Liver (tissue), 9 donors: Measurements from ENCODE around the gene SIGLEC14. TPM values are rescaled to one million over a fixed set of nuclear protein-coding genes. Genes with fewer than 3 reads are reported as not detected.

Experiments
- DNase-seq: peaks from one replicate; pipeline ENCODE4 v3.0.0-alpha.2; 2017; ENCODE audit warnings: low spot score
- H3K27ac ChIP-seq, 2 donors: one replicate each; pipeline ENCODE4 v1.7.0; 2013; ENCODE audit warnings: inconsistent platforms in 2 of 2, low read length in 2 of 2, control low read depth in 1 of 2, low read depth in 1 of 2, mild to moderate bottlenecking in 1 of 2
- H3K27me3 ChIP-seq, 4 donors: one replicate each; pipeline versions ENCODE4 v1.6.1 to v1.7.0; 2013; ENCODE audit warnings: low read length in 3 of 4, inconsistent platforms in 1 of 4, mild to moderate bottlenecking in 1 of 4, moderate library complexity in 1 of 4; ENCODE audit not compliant: control insufficient read depth in 4 of 4, insufficient read depth in 4 of 4
- H3K36me3 ChIP-seq, 4 donors: one replicate each; pipeline versions ENCODE4 v1.6.1 to v1.7.0; 2013; ENCODE audit warnings: low read length in 3 of 4, mild to moderate bottlenecking in 3 of 4, low read depth in 1 of 4, moderate library complexity in 1 of 4; ENCODE audit not compliant: control insufficient read depth in 4 of 4, insufficient read depth in 3 of 4
- H3K4me1 ChIP-seq, 4 donors: one replicate each; pipeline versions ENCODE4 v1.6.1 to v1.7.0; 2013; ENCODE audit warnings: low read length in 3 of 4, mild to moderate bottlenecking in 3 of 4, moderate library complexity in 1 of 4; ENCODE audit not compliant: control insufficient read depth in 4 of 4, insufficient read depth in 4 of 4
- H3K4me3 ChIP-seq, 3 donors: one replicate each; pipeline versions ENCODE4 v1.6.1 to v1.7.0; 2013; ENCODE audit warnings: low read length in 3 of 3, control low read depth in 1 of 3, low read depth in 1 of 3, mild to moderate bottlenecking in 1 of 3
- H3K9ac ChIP-seq, 2 donors: one replicate each; pipeline ENCODE4 v1.7.0; 2013; ENCODE audit warnings: low read length in 2 of 2, mild to moderate bottlenecking in 2 of 2, moderate library complexity in 2 of 2, control low read depth in 1 of 2, low read depth in 1 of 2
- H3K9me3 ChIP-seq, 4 donors: one replicate each; pipeline versions ENCODE4 v1.6.1 to v1.7.0; 2013; ENCODE audit warnings: low read length in 3 of 4; ENCODE audit not compliant: control insufficient read depth in 4 of 4
- ATF3 ChIP-seq: IDR thresholded peaks from 2 replicates; pipeline ENCODE4 v1.6.1; 2016; ENCODE audit warnings: antibody characterized with exemption
- CTCF ChIP-seq: fragments of 150-350 bp; IDR thresholded peaks from 2 replicates; pipeline ENCODE4 v1.5.1; 2017; ENCODE audit warnings: improper control_type of control experiment, low read depth, low read length; ENCODE audit not compliant: missing input control
- EGR1 ChIP-seq, 2 donors: IDR thresholded peaks; 2 replicates each; pipeline ENCODE4 v1.6.1; 2016 to 2018; ENCODE audit warnings: antibody characterized with exemption in 2 of 2, low read depth in 2 of 2
- FOXA1 ChIP-seq: IDR thresholded peaks from 2 replicates; pipeline ENCODE4 v1.6.1; 2016; ENCODE audit warnings: antibody characterized with exemption
- FOXA2 ChIP-seq: IDR thresholded peaks from 2 replicates; pipeline ENCODE4 v1.6.1; 2016; ENCODE audit warnings: antibody characterized with exemption
- GABPA ChIP-seq, 2 donors: IDR thresholded peaks in 1 of 2; conservative IDR thresholded peaks in 1 of 2; 2 replicates each; pipeline ENCODE4 v1.6.1; 2016; ENCODE audit warnings: antibody characterized with exemption in 2 of 2, mild to moderate bottlenecking in 1 of 2, moderate library complexity in 1 of 2
- HNF4A ChIP-seq, 2 donors: conservative IDR thresholded peaks; 2 replicates each; pipeline ENCODE4 v1.6.1; 2016; ENCODE audit warnings: antibody characterized with exemption in 2 of 2, mild to moderate bottlenecking in 2 of 2
- HNF4G ChIP-seq: IDR thresholded peaks from 2 replicates; pipeline ENCODE4 v1.6.1; 2016; ENCODE audit warnings: antibody characterized with exemption
- JUND ChIP-seq, 2 donors: IDR thresholded peaks; 2 replicates each; pipeline ENCODE4 v1.6.1; 2016; ENCODE audit warnings: antibody characterized with exemption in 2 of 2
- MAX ChIP-seq: IDR thresholded peaks from 2 replicates; pipeline ENCODE4 v1.6.1; 2016; ENCODE audit warnings: antibody characterized with exemption
- REST ChIP-seq: IDR thresholded peaks from 2 replicates; pipeline ENCODE4 v1.6.1; 2016; ENCODE audit warnings: antibody characterized with exemption, mild to moderate bottlenecking
- RXRA ChIP-seq, 2 donors: IDR thresholded peaks; 2 replicates each; pipeline ENCODE4 v1.6.1; 2017 to 2018; ENCODE audit warnings: antibody characterized with exemption in 2 of 2, mild to moderate bottlenecking in 1 of 2
- SP1 ChIP-seq: IDR thresholded peaks from 2 replicates; pipeline ENCODE4 v1.6.1; 2018; ENCODE audit warnings: antibody characterized with exemption, mild to moderate bottlenecking
- TAF1 ChIP-seq: conservative IDR thresholded peaks from 2 replicates; pipeline ENCODE4 v1.6.1; 2016; ENCODE audit warnings: antibody characterized with exemption, mild to moderate bottlenecking
- YY1 ChIP-seq: IDR thresholded peaks from 2 replicates; pipeline ENCODE4 v1.6.1; 2016; ENCODE audit warnings: antibody characterized with exemption, mild to moderate bottlenecking
- ZBTB33 ChIP-seq: IDR thresholded peaks from 2 replicates; pipeline ENCODE4 v1.6.1; 2016; ENCODE audit warnings: antibody characterized with exemption
- WGBS: extraction: QIAGEN DNeasy Blood & Tissue Kit; methylation state at CpG from one replicate; pipeline ENCODE4 v1.1.7; 2013; 5-methylcytosine and 5-hydroxymethylcytosine counted together
- polyA plus RNA-seq, 2 donors: library from polyadenylated mRNA; stranded (reverse) in 1 of 2; unstranded in 1 of 2; fragments of 200-250 nt in 1 of 2; fragments of >200 nt in 1 of 2; fragmentation: Nextera tagmentation in 1 of 2; extraction: Ambion mirVana in 1 of 2; gene quantifications; one replicate each; pipeline versions ENCODE4 v1.2.1 to v1.2.3, GENCODE V29; 2013 to 2015
- total RNA-seq, 2 donors: library from RNA; depleted of rRNA; stranded (reverse); fragments of >200 nt; gene quantifications; one replicate each; pipeline ENCODE4 v1.2.3, GENCODE V29; 2014
- donor health status: healthy.
- donor health status: healthy.
- donor health status: healthy.
- donor health status: healthy.
- donor health status: healthy.

The SIGLEC14 gene
- total and polyA plus RNA-seq, 4 donors: 1.7 to 6.9 (median 3.2) TPM; not detected in 1

GRCh38 chr19:51593969-51594773, 52.5 kb downstream of the SIGLEC14 start:
- WGBS: under 1% methylated on average over 61 of the region's 61 CpGs
- Histone ChIP-seq H3K27me3 (no peaks in the 10 kb centered on the region), H3K9me3 (peaks cover 0 to 7% (median 4%) of the 10 kb centered on the region in 4 donors), H3K4me3 (peak overlapping the region; percentile 59 to 86 (median 71)), H3K36me3 (no peaks in the 10 kb centered on the region), H3K27ac (no peak overlapping the region), H3K9ac (no peak overlapping the region), H3K4me1 (peaks cover 0 to 17% (median 13%) of the 10 kb centered on the region in 4 donors)
- TF ChIP-seq MAX: peak; percentile 83
- TF ChIP-seq FOXA1: no peak
- TF ChIP-seq YY1: peak; percentile 96
- TF ChIP-seq RXRA (IDR thresholded peaks at IDR 0.05): peak in 1 of 2 donors; percentile 41
- peak; percentile 46 for TF ChIP-seq SP1
- no peak for TF ChIP-seq JUND (IDR thresholded peaks at IDR 0.05)
- TF ChIP-seq ATF3: peak; percentile 62
- TF ChIP-seq TAF1: no peak
- TF ChIP-seq EGR1 (IDR thresholded peaks at IDR 0.05; ENCODE audit: low read depth in 2 of 2): peak; percentile 91 to 96
- peak; percentile 97 for TF ChIP-seq ZBTB33
- peak; percentile 63 for TF ChIP-seq REST
- peak; percentile 45 to 92 for TF ChIP-seq GABPA (IDR thresholded peaks at IDR 0.05 in 1 of 2, conservative IDR thresholded peaks at IDR 0.05 in 1 of 2)
- peak; percentile 22 to 43 for TF ChIP-seq HNF4A (conservative IDR thresholded peaks at IDR 0.05)
- no peak for TF ChIP-seq CTCF
- no peak for TF ChIP-seq FOXA2
- no peak for TF ChIP-seq HNF4G
- DNase-seq: peak; percentile 95
